Measurements from ENCODE around the gene HS6ST1.

DNA sequence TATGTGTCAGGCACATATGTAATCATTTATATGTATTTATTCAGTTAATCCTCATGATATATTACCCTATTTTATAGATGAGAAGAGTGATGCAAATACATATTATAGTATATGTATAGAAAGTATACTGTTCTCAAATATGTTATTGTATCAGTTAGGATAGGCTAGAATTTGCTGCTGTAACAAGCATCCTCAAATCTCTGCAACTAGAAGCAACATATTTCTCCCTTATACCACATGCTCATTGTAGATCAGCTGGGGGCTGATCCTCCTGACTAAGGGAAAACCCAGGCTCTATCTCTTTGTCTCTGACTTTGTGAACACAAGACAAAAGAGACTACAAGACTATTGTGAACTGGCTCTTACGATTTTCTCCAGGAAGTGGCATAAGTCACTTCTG lies 24.8 kb upstream of the HS6ST1 start:
- TF ChIP-seq CTCF (IDR thresholded peaks at IDR 0.05) (no peak), EZH2 (IDR thresholded peaks at IDR 0.05) (no peak)

Measured in neural progenitor cell (in vitro differentiated cells).